ENCODE measurements around the gene MCTP2. TPM values are rescaled to one million over a fixed set of nuclear protein-coding genes. Genes with fewer than 3 reads are reported as not detected.

The MCTP2 gene
- total and polyA plus RNA-seq, 2 donors (not counting 1 experiment from before 2014, with no cell fraction given), result 38.3 to 64.8 TPM

DNA sequence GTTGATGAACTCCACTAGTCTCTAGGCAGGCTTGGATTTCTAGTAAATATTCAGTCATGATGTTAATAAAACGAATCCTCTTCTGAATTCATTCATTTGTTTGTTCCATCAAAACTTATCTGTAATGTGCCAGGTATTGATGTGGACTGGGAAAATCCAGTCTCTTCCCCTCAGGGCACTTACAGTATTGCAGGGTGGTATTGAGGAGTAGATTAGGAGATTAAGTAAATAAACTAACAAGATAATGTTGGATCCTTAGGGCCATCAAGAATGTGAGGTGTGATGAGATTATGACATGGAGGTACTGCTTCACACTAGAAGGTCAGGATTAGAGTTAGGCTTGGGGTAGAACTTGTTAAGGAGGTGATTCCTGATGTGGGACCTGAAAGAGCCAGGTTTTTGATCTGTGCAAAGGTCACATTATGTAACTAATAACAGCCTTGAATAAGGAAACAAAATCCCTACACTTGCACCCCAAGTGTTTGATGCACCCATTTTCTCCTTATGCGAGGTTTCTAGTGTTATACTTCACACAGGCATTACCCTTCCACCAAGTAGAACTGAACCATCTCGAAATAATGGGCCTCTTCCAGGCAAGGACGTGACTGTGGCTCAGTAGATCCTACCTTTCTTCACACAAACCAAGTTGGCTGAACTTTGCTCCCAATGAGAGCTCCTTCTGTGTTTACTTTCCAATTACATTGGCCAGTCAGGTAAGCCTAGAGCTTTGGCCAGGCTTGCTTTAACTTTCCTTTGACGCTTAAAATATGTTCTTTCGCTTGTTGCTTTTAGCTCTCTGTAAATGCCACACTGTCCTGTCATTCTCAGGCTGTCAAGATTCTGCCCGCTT is 16.7 kb downstream of the MCTP2 start:
- Mint-ChIP-seq H3K4me1 (peaks cover 52% of the 10 kb centered on the region), H3K9me3 (ENCODE audit: insufficient read depth) (no peaks in the 10 kb centered on the region), H3K4me3 (no peak overlapping the region), H3K27ac (no peak overlapping the region), H3K27me3 (no peaks in the 10 kb centered on the region)
- no peak overlapping the region for H3K4me2 ChIP-seq (replicated peaks; ENCODE audit: low read depth, low read length, poor library complexity, severe bottlenecking)
- peaks cover 7 to 19% of the 10 kb centered on the region in 2 donors for H3K4me1 ChIP-seq (ENCODE audit: control insufficient read depth in 2 of 2, insufficient read depth in 2 of 2, low read length in 2 of 2)
- intact Hi-C loops (cut with micrococcal nuclease), result no loop called here
- H3K79me2 ChIP-seq (ENCODE audit: control insufficient read depth, insufficient read depth, low read length), result peaks cover 79% of the 10 kb centered on the region
- TF ChIP-seq, protein P1, sequence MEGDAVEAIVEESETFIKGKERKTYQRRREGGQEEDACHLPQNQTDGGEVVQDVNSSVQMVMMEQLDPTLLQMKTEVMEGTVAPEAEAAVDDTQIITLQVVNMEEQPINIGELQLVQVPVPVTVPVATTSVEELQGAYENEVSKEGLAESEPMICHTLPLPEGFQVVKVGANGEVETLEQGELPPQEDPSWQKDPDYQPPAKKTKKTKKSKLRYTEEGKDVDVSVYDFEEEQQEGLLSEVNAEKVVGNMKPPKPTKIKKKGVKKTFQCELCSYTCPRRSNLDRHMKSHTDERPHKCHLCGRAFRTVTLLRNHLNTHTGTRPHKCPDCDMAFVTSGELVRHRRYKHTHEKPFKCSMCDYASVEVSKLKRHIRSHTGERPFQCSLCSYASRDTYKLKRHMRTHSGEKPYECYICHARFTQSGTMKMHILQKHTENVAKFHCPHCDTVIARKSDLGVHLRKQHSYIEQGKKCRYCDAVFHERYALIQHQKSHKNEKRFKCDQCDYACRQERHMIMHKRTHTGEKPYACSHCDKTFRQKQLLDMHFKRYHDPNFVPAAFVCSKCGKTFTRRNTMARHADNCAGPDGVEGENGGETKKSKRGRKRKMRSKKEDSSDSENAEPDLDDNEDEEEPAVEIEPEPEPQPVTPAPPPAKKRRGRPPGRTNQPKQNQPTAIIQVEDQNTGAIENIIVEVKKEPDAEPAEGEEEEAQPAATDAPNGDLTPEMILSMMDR (IDR thresholded peaks at IDR 0.05), result no peak
- no peak for TF ChIP-seq EZH2 (IDR thresholded peaks at IDR 0.05; ENCODE audit: borderline replicate concordance, insufficient read depth, low read depth, low read length, poor library complexity, severe bottlenecking)
- peaks cover 7% of the 10 kb centered on the region for H4K20me1 ChIP-seq (ENCODE audit: control insufficient read depth, insufficient read depth, low read length, poor library complexity, severe bottlenecking)
- DNase-seq, result no peak
- H3K4me3 ChIP-seq (ENCODE audit: control extremely low read depth in 1 of 5, extremely low read depth in 1 of 5, insufficient read depth in 1 of 5, low read depth in 2 of 5, low read length in 4 of 5), result no peak overlapping the region
- ChIA-PET CTCF (no interaction called here), POLR2A (no interaction called here)
- H3K9ac ChIP-seq (ENCODE audit: low read length), result no peak overlapping the region
- no peak overlapping the region for H3K27ac ChIP-seq (ENCODE audit: low read length in 2 of 2)
- no peak overlapping the region for H2AFZ ChIP-seq (ENCODE audit: insufficient read depth, low read depth, low read length, poor library complexity, severe bottlenecking)
- H3K36me3 ChIP-seq (replicated peaks in 1 of 2; ENCODE audit: control extremely low read depth in 1 of 2, control insufficient read depth in 1 of 2, extremely low read depth in 1 of 2, insufficient read depth in 2 of 2, low read length in 1 of 2), result peaks cover 4 to 7% of the 10 kb centered on the region in 2 experiments
- ATAC-seq (ENCODE audit: low read depth), result no peak
- WGBS (ENCODE audit: insufficient coverage), result 93% methylated on average over 5 of the region's 7 CpGs
- no peaks in the 10 kb centered on the region for H3K27me3 ChIP-seq (replicated peaks in 1 of 4; ENCODE audit: control extremely low read depth in 1 of 4, control insufficient read depth in 3 of 4, insufficient read depth in 4 of 4, low read length in 3 of 4)
- no peaks in the 10 kb centered on the region for H3K9me3 ChIP-seq (ENCODE audit: control extremely low read depth in 1 of 3, control insufficient read depth in 2 of 3, insufficient read depth in 1 of 3, low read length in 2 of 3)

DNA sequence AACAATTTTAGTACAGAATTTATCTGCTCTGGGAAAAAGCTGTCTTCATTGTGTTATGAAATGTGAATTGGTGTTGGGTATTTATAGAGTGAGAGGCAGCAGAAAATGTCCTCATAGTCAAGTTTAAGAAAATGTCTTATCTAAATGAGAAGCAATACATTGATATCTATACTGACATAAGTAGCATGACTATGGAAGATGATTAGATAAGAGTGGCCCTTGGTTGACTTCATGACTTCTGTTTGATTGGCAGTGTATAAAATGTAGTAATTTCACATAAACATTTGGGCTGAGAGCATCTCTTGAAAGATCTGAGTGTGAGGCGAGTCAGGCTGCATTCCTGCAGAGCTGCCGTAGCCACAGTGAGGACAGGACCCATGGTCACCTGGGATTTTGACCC is 19.4 kb downstream of the MCTP2 start:
- no peak overlapping the region for H2AFZ ChIP-seq (ENCODE audit: insufficient read depth, low read depth, low read length, poor library complexity, severe bottlenecking)
- no peak overlapping the region for H3K4me3 Mint-ChIP-seq
- no peak overlapping the region for H3K9ac ChIP-seq (ENCODE audit: low read length)
- TF ChIP-seq, protein P1 (IDR thresholded peaks at IDR 0.05), result no peak
- TF ChIP-seq EZH2 (IDR thresholded peaks at IDR 0.05; ENCODE audit: borderline replicate concordance, insufficient read depth, low read depth, low read length, poor library complexity, severe bottlenecking), result no peak
- peak overlapping the region; percentile 4 for H3K27ac Mint-ChIP-seq
- ATAC-seq (ENCODE audit: low read depth), result no peak
- CTCF ChIA-PET, result interaction anchor here (1.4 to 1.5 kb wide), 2 partner anchors 21 to 73 kb away, joined by 4 read pairs; no protein-coding TSS in a partner anchor
- peaks cover 28 to 38% of the 10 kb centered on the region in 2 donors for H3K4me1 ChIP-seq (ENCODE audit: control insufficient read depth in 2 of 2, insufficient read depth in 2 of 2, low read length in 2 of 2)
- H3K4me1 Mint-ChIP-seq, result peaks cover 75% of the 10 kb centered on the region
- H3K27ac ChIP-seq (ENCODE audit: low read length in 2 of 2), result no peak overlapping the region
- POLR2A ChIA-PET, result no interaction called here
- no peak for DNase-seq
- peaks cover 94% of the 10 kb centered on the region for H3K79me2 ChIP-seq (ENCODE audit: control insufficient read depth, insufficient read depth, low read length)
- no peaks in the 10 kb centered on the region for H3K9me3 ChIP-seq (ENCODE audit: control extremely low read depth in 1 of 3, control insufficient read depth in 2 of 3, insufficient read depth in 1 of 3, low read length in 2 of 3)
- peaks cover 4 to 7% of the 10 kb centered on the region in 2 experiments for H3K36me3 ChIP-seq (replicated peaks in 1 of 2; ENCODE audit: control extremely low read depth in 1 of 2, control insufficient read depth in 1 of 2, extremely low read depth in 1 of 2, insufficient read depth in 2 of 2, low read length in 1 of 2)
- H3K4me2 ChIP-seq (replicated peaks; ENCODE audit: low read depth, low read length, poor library complexity, severe bottlenecking), result no peak overlapping the region
- no peak overlapping the region for H3K4me3 ChIP-seq (ENCODE audit: control extremely low read depth in 1 of 5, extremely low read depth in 1 of 5, insufficient read depth in 1 of 5, low read depth in 2 of 5, low read length in 4 of 5)
- H3K27me3 ChIP-seq (replicated peaks in 1 of 4; ENCODE audit: control extremely low read depth in 1 of 4, control insufficient read depth in 3 of 4, insufficient read depth in 4 of 4, low read length in 3 of 4), result no peaks in the 10 kb centered on the region
- no peaks in the 10 kb centered on the region for H3K9me3 Mint-ChIP-seq (ENCODE audit: insufficient read depth)
- no peaks in the 10 kb centered on the region for H3K27me3 Mint-ChIP-seq
- no CpG with 5 or more reads among the region's 2 CpGs for WGBS (ENCODE audit: insufficient coverage)
- peaks cover 5% of the 10 kb centered on the region for H4K20me1 ChIP-seq (ENCODE audit: control insufficient read depth, insufficient read depth, low read length, poor library complexity, severe bottlenecking)
- intact Hi-C loops (cut with micrococcal nuclease), result no loop called here
